GM19193 (cell line): ENCODE results near the gene BLACAT1.

ENCODE experiments used
- POLR2A ChIP-seq: IDR thresholded peaks from 4 replicates; pipeline ENCODE4 v1.6.1; 2011; ENCODE audit not compliant: insufficient read depth, insufficient read length; ENCODE audit errors: extremely low read depth

Gene BLACAT1

GRCh38 chr1:205455581-205456382 is at the start of gene BLACAT1:
BLACAT1 (minus strand) TSS chr1:205456045.
- no peak for TF ChIP-seq POLR2A

- no peak for TF ChIP-seq POLR2A
Observed at GRCh38 chr1:205505076-205505729, 49.4 kb upstream of the BLACAT1 start.

DNA sequence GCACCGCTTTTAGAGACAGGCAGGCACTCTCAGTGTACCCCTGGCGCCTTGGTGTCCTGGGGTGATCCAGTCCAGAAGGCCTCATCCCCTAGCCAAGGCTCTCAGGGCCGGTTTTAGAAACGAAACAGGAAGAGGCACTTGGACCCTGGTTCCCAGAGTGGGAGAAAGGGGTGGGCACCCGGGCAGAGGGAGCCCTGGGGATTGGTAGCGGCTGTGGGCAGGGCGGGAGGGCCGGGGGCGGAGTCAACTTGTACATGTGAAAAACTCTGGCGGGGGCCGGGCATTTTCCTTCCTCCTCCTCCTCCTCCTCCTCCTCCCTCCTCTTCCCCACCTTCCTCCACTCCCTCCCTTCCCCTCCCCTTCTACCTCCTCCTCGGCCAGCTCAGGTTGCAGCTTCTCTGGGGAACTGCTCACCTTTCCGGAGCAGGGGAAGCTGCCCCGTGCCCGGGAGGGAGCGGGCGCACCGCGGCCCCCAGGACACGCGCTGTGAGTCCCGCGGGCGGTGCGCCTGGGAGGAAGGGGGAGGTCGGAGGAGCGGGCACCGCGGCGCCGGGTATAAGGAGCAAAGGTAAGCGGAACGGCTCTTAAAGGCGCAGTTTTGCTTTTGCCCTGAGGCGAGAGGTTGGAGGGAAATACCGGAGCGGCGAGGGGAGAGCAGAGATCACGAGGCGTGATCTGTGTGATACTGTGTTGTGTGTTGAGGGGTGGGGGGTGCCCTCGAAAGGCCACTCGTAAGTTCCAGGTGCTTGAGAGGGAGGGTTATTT is 48.6 kb upstream of the BLACAT1 start, which contains the start of gene CDK18:
CDK18 (plus strand) TSS at position 359 of the 765 bp plus-strand sequence. CDS start 18,499 bp downstream, outside the sequence.
- TF ChIP-seq POLR2A, result no peak

GRCh38 chr1:205502992-205503391 is 47.1 kb upstream of the BLACAT1 start:
- no peak for TF ChIP-seq POLR2A

DNA sequence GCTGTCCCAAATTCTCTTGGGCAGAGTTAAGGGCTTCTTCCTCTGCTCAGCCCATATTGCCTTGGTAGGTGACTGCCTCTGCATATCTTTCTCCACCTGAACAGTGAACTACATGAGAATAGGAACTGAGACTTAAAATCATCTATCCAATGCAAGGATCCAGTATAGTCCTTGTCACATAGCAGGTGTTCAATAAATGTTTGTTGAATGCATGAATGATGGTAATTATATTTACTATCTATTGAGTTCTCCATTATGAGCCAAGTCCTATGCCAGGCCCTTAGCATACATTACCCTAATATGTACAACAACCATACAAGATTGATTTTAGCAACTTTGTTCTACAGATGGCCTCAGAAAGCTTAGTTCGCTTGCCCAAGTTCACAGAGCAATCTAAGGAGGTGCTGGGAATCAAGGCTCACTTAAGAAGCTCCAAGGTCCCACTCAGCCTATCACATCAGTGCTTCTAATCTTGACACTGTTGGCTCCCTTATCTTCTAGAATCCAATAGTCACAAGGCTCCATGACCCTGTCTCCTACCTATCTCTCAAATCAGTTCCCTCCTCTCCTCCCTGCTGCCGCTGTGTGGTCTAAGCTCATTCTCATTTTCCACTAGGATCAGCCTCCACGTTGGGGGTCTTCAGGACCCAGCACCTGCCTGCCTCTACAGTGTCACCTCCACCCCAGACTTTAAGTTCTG is 46.4 kb upstream of the BLACAT1 start:
- no peak for TF ChIP-seq POLR2A

DNA sequence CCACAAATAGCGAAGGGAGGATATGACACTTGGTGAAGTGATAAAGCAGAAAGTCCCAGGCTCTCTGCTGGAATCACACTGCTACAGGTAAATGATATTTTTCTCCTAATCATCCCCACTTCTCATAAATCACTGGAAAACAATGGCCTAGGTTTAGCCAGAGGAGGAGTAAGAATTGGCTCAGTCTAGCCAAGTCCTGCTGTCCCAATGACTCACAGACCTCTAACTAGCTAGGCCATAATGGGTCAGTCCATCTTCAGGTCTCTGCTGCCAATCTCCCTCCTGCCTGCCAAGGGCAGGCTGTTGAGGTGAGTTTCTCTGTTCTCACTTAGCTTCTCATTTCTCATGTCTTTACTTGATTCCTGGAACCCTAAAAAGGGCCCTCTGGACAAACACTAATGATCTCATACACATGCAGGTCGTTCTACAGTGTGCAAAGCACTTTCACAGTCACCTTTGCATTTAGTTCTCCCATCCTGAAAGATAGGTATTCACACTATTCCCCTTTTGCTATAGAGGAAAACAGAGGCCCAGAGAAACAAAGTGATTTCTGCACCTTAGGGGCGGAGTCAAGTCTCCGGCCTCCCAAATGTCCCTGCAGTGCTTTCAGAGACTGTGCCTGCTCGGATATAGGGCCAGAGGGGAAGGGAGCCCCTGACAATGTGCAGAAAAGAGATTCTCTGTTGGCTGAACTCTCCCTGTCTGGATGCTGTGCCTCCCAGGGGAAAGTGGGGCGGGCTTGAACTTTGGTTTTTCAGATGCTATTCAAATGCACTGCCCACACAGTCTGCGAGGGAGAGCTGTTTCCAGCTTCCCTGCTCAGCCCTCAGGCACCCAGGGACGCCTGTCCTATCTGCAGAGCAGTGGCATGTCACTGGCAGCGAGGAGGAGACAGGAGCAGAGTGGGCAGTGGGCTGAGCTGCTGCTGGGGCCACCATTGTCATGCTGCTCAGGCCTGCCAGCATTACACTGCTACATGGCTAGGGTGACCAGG is 44.7 kb upstream of the BLACAT1 start:
- TF ChIP-seq POLR2A, result no peak

GRCh38 chr1:205499789-205500188 is 43.9 kb upstream of the BLACAT1 start:
- no peak for TF ChIP-seq POLR2A

DNA sequence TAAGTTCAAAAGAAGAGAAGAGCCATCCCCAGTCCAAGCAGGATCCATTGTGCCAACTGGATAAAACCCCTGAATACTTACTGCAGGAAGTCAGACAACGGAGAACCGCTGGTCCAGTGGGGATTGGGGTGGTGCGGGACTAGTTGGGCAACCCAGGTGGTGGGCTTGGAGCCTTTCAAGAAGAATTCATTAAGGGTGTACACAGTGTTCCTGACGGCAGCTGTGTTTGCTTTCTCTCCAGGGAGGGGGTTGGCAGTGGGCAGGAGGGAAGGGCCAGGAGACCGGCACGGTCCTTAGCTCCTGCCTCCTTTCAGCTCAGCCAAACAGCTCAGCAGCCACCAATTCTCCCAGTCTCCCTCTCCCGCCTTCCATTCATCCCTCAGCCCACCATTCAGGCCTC is 41.5 kb upstream of the BLACAT1 start:
- TF ChIP-seq POLR2A, result no peak

DNA sequence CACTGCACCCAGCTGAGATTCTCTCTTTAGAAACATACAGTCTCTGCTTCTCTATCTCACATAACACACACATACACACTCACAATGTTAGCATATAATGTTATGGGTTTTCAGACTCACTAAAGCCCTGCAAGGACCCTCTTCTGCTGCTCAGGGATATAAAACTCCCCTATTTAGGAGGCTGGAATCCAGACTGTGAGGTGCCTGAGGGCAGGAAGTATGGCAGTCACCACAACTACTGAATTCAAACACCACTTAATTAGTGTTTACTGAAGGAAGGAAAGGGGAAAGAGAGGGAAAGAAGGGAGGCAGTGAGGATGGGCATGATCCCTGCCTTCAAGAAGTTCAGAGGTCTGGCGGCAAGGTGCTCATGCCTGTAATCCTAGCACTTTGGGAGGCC is 40.8 kb upstream of the BLACAT1 start:
- TF ChIP-seq POLR2A, result no peak

- no peak for TF ChIP-seq POLR2A
Observed at GRCh38 chr1:205495237-205495823, 39.5 kb upstream of the BLACAT1 start.

GRCh38 chr1:205494115-205494514 is 38.3 kb upstream of the BLACAT1 start:
- TF ChIP-seq POLR2A, result no peak

DNA sequence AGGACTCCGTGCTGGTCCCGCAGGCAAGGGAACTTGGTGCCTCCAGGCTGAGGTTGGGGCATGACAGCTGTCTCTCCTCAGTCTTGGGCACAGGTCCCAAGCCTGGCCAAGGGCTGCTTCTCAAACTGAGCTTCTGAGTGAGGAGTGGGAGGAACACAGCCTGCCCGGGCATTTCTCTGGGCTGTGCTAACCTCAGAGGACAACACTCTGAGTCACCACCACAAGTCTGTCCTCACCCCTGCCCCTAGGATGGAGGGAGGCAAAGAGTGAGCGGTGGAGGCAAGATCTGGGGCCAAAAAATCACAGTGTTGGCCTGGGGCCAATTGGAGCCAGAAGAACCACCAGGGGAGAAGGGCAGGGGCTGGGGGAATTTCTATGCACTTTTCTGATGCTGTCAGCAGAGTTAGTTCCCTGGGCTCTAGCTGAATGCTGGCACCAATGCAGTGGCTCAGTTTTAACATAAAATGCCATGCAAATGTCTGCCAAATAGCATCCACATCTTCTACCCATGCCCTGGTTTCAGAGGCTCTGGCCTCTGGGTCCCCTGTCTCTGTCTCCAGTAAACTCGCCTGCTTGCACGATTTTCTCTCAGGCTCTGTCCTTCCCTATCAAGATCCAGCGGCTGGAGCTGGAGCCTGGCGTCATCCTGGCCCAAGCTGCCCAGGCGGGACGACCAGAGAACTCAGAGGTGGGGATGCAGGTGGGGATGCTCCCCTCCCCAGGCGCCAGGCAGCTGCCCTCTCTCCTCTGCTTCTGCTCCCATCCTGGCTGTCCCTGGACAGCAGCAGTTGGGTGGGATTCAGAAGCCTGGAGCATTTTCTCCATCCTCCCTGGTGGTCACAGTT is 37.6 kb upstream of the BLACAT1 start:
- TF ChIP-seq POLR2A, result no peak
